Neural progenitor cell (in vitro differentiated cells): Measurements from ENCODE around the gene SHKBP1. TPM values are rescaled to one million over a fixed set of nuclear protein-coding genes. Genes with fewer than 3 reads are reported as not detected.
A peak's percentile ranks its signal among the peaks of the same experiment; 100 is the strongest.

Experiments used
- DNase-seq: peaks from one replicate; pipeline ENCODE4 v3.0.0-alpha.2; 2016; ENCODE audit warnings: low spot score
- H2AFZ ChIP-seq: fragments of 200-600 bp; sonication (generic); replicated peaks from 2 replicates; pipeline ENCODE4 v1.6.1; 2016; ENCODE audit warnings: antibody characterized with exemption
- H3F3A ChIP-seq: fragments of 200-600 bp; sonication (generic); 2 replicates; pipeline ENCODE4 v1.6.1; 2016; ENCODE audit warnings: antibody characterized with exemption, low read depth
- H3K27ac ChIP-seq: fragments of 200-600 bp; sonication (generic); 2 replicates; pipeline ENCODE4 v1.5.1; 2016; ENCODE audit warnings: mild to moderate bottlenecking
- H3K27me3 ChIP-seq: fragments of 200-600 bp; sonication (generic); 2 replicates; pipeline ENCODE4 v1.6.1; 2016; ENCODE audit warnings: mild to moderate bottlenecking, moderate library complexity
- H3K36me3 ChIP-seq: fragments of 200-600 bp; sonication (generic); 2 replicates; pipeline ENCODE4 v1.5.1; 2016
- H3K4me1 ChIP-seq: fragments of 200-600 bp; sonication (generic); 2 replicates; pipeline ENCODE4 v1.6.1; 2016; ENCODE audit warnings: mixed run types
- H3K4me2 ChIP-seq: fragments of 200-600 bp; sonication (generic); 2 replicates; pipeline ENCODE4 v1.6.1; 2016
- H3K4me3 ChIP-seq: fragments of 200-600 bp; sonication (generic); 2 replicates; pipeline ENCODE4 v1.5.1; 2016
- H3K79me2 ChIP-seq: fragments of 200-600 bp; sonication (generic); 2 replicates; pipeline ENCODE4 v1.6.1; 2016; ENCODE audit warnings: low read depth
- H3K9ac ChIP-seq: fragments of 200-600 bp; sonication (generic); 2 replicates; pipeline ENCODE4 v1.6.1; 2016
- H3K9me3 ChIP-seq: fragments of 200-600 bp; sonication (generic); 2 replicates; pipeline ENCODE4 v1.5.1; 2016; ENCODE audit warnings: low read depth
- H4K20me1 ChIP-seq: fragments of 200-600 bp; sonication (generic); 2 replicates; pipeline ENCODE4 v1.6.1; 2016; ENCODE audit warnings: low read depth
- H3K27ac Mint-ChIP-seq: 3 replicates; pipeline ENCODE4 v1.8.0; 2021; ENCODE audit warnings: mixed read lengths
- H3K27me3 Mint-ChIP-seq: 2 replicates; pipeline ENCODE4 v1.8.0; 2022; ENCODE audit warnings: low read depth, mild to moderate bottlenecking, inconsistent platforms, moderate library complexity, mixed read lengths; ENCODE audit not compliant: insufficient read depth
- H3K36me3 Mint-ChIP-seq: 3 replicates; pipeline ENCODE4 v1.8.0; 2021; ENCODE audit warnings: mixed read lengths
- H3K4me1 Mint-ChIP-seq: 3 replicates; pipeline ENCODE4 v1.8.0; 2021; ENCODE audit warnings: mixed read lengths
- H3K4me3 Mint-ChIP-seq: 3 replicates; pipeline ENCODE4 v1.8.0; 2021; ENCODE audit warnings: mild to moderate bottlenecking, moderate library complexity, mixed read lengths
- H3K9me3 Mint-ChIP-seq: 3 replicates; pipeline ENCODE4 v1.8.0; 2020; ENCODE audit warnings: mixed read lengths
- CTCF ChIP-seq: fragments of 200-600 bp; sonication (generic); IDR thresholded peaks from 2 replicates; pipeline ENCODE4 v1.5.1; 2017; ENCODE audit warnings: antibody characterized with exemption, mild to moderate bottlenecking
- EZH2 ChIP-seq: fragments of 200-600 bp; sonication (generic); IDR thresholded peaks from 2 replicates; pipeline ENCODE4 v1.6.1; 2017; ENCODE audit warnings: antibody characterized with exemption, mild to moderate bottlenecking, moderate library complexity
- EZH2phosphoT487 ChIP-seq: fragments of 200-600 bp; sonication (generic); IDR thresholded peaks from 2 replicates; pipeline ENCODE4 v1.6.1; 2017; ENCODE audit warnings: antibody characterized with exemption
- total RNA-seq: library from RNA; depleted of rRNA; stranded (reverse); fragments of >200 nt; gene quantifications from 2 replicates; pipeline ENCODE4 v1.2.3, GENCODE V29; 2015; ENCODE audit warnings: low replicate concordance

Gene SHKBP1
- total RNA-seq, 1 donor from 2014 or later: 20.6 TPM

GRCh38 chr19:40603071-40603388 lies 26.4 kb downstream of the SHKBP1 start:
- H3K4me1 ChIP-seq: peaks cover 42% of the 10 kb centered on the region
- no peaks in the 10 kb centered on the region for H3K79me2 ChIP-seq
- DNase-seq: no peak
- H3K27me3 ChIP-seq: peaks cover 83% of the 10 kb centered on the region
- Mint-ChIP-seq H3K36me3 (peaks cover 18% of the 10 kb centered on the region), H3K4me1 (peaks cover 54% of the 10 kb centered on the region), H3K27ac (peak overlapping the region; percentile 70), H3K27me3 (peaks cover 30% of the 10 kb centered on the region), H3K4me3 (peak overlapping the region; percentile 74), H3K9me3 (no peaks in the 10 kb centered on the region)
- H4K20me1 ChIP-seq: peaks cover 58% of the 10 kb centered on the region
- H3K36me3 ChIP-seq: no peaks in the 10 kb centered on the region
- TF ChIP-seq EZH2 (no peak), CTCF (no peak)
- no peak overlapping the region for H2AFZ ChIP-seq
- peak overlapping the region; percentile 81 for H3K27ac ChIP-seq
- H3K4me2 ChIP-seq: peak overlapping the region; percentile 75
- peaks cover 64% of the 10 kb centered on the region for H3F3A ChIP-seq
- no peaks in the 10 kb centered on the region for H3K9me3 ChIP-seq
- H3K9ac ChIP-seq: no peak overlapping the region
- peak overlapping the region; percentile 45 for H3K4me3 ChIP-seq

GRCh38 chr19:40603389-40604170 lies 26.9 kb downstream of the SHKBP1 start:
- H3K9ac ChIP-seq: no peak overlapping the region
- no peaks in the 10 kb centered on the region for H3K36me3 ChIP-seq
- no peaks in the 10 kb centered on the region for H3K79me2 ChIP-seq
- no peak overlapping the region for H3K27ac Mint-ChIP-seq
- H3K4me1 ChIP-seq: peaks cover 42% of the 10 kb centered on the region
- peaks cover 61% of the 10 kb centered on the region for H4K20me1 ChIP-seq
- no peak overlapping the region for H2AFZ ChIP-seq
- H3K4me3 ChIP-seq: peak overlapping the region; percentile 45
- no peaks in the 10 kb centered on the region for H3K9me3 ChIP-seq
- H3K27me3 Mint-ChIP-seq: peaks cover 29% of the 10 kb centered on the region
- H3K36me3 Mint-ChIP-seq: peaks cover 18% of the 10 kb centered on the region
- peaks cover 58% of the 10 kb centered on the region for H3F3A ChIP-seq
- peaks cover 53% of the 10 kb centered on the region for H3K4me1 Mint-ChIP-seq
- peak overlapping the region; percentile 81 for H3K27ac ChIP-seq
- H3K4me3 Mint-ChIP-seq: peak overlapping the region; percentile 74
- TF ChIP-seq CTCF (no peak), EZH2phosphoT487 (no peak), EZH2 (no peak)
- peak; percentile 99 for DNase-seq
- H3K4me2 ChIP-seq: peak overlapping the region; percentile 75
- H3K27me3 ChIP-seq: peaks cover 84% of the 10 kb centered on the region
- H3K9me3 Mint-ChIP-seq: no peaks in the 10 kb centered on the region

GRCh38 chr19:40604171-40604646 lies 27.5 kb downstream of the SHKBP1 start:
- no peak for DNase-seq
- H3K4me1 ChIP-seq: peaks cover 42% of the 10 kb centered on the region
- no peak overlapping the region for H3K4me3 ChIP-seq
- no peak overlapping the region for H3K9ac ChIP-seq
- Mint-ChIP-seq H3K4me1 (peaks cover 53% of the 10 kb centered on the region), H3K27me3 (peaks cover 30% of the 10 kb centered on the region), H3K4me3 (peak overlapping the region; percentile 74), H3K27ac (no peak overlapping the region), H3K9me3 (no peaks in the 10 kb centered on the region), H3K36me3 (peaks cover 18% of the 10 kb centered on the region)
- peaks cover 56% of the 10 kb centered on the region for H4K20me1 ChIP-seq
- H3K27ac ChIP-seq: no peak overlapping the region
- TF ChIP-seq EZH2 (no peak), CTCF (no peak), EZH2phosphoT487 (no peak)
- no peaks in the 10 kb centered on the region for H3K79me2 ChIP-seq
- H3F3A ChIP-seq: peaks cover 52% of the 10 kb centered on the region
- H2AFZ ChIP-seq: no peak overlapping the region
- H3K4me2 ChIP-seq: no peak overlapping the region
- peaks cover 84% of the 10 kb centered on the region for H3K27me3 ChIP-seq
- H3K36me3 ChIP-seq: no peaks in the 10 kb centered on the region
- no peaks in the 10 kb centered on the region for H3K9me3 ChIP-seq
